Glutamatergic neuron (in vitro differentiated cells): ENCODE data around the gene LHX2. TPM values are rescaled to one million over a fixed set of nuclear protein-coding genes. Genes with fewer than 3 reads are reported as not detected.
A peak's percentile ranks its signal among the peaks of the same experiment; 100 is the strongest.

Experiments used
- DNase-seq: peaks from one replicate; pipeline ENCODE4 v3.0.0; 2022
- H3K27ac Mint-ChIP-seq: one replicate; pipeline ENCODE4 v1.8.0; 2020; ENCODE audit warnings: mild to moderate bottlenecking, mixed read lengths, inconsistent platforms; ENCODE audit not compliant: unreplicated experiment
- H3K27me3 Mint-ChIP-seq: one replicate; pipeline ENCODE4 v1.8.0; 2020; ENCODE audit warnings: mild to moderate bottlenecking, moderate library complexity, mixed read lengths, inconsistent platforms; ENCODE audit not compliant: unreplicated experiment
- H3K36me3 Mint-ChIP-seq: one replicate; pipeline ENCODE4 v1.8.0; 2020; ENCODE audit warnings: mild to moderate bottlenecking, mixed read lengths, inconsistent platforms; ENCODE audit not compliant: unreplicated experiment
- H3K4me1 Mint-ChIP-seq: one replicate; pipeline ENCODE4 v1.8.0; 2020; ENCODE audit warnings: mild to moderate bottlenecking, low read depth, mixed read lengths, inconsistent platforms; ENCODE audit not compliant: unreplicated experiment
- H3K4me3 Mint-ChIP-seq: one replicate; pipeline ENCODE4 v1.8.0; 2020; ENCODE audit warnings: mild to moderate bottlenecking, mixed read lengths, inconsistent platforms; ENCODE audit not compliant: unreplicated experiment
- H3K9me3 Mint-ChIP-seq: one replicate; pipeline ENCODE4 v1.8.0; 2020; ENCODE audit warnings: mild to moderate bottlenecking, moderate library complexity, mixed read lengths, inconsistent platforms; ENCODE audit not compliant: unreplicated experiment
- CTCF ChIP-seq: fragments of 200-600 bp; sonication (generic); IDR thresholded peaks from one replicate; pipeline ENCODE4 v1.5.0; 2021; ENCODE audit not compliant: partially characterized antibody, unreplicated experiment
- total RNA-seq: library from RNA; stranded (reverse); fragmentation: NEBNext Ultra II Directional; extraction: Animal tissue kit (Norgen Biotek cat#: 25700); gene quantifications from one replicate; pipeline ENCODE4 v1.2.1, GENCODE V29; 2021; ENCODE audit not compliant: unreplicated experiment

The LHX2 gene
- total RNA-seq, 1 donor from 2014 or later, result 6.7 TPM

GRCh38 chr9:124019771-124020519 lies 8.4 kb downstream of the LHX2 start:
- no peak for TF ChIP-seq CTCF
- Mint-ChIP-seq H3K4me3 (peak overlapping the region; percentile 20), H3K27ac (no peak overlapping the region), H3K4me1 (peaks cover 9% of the 10 kb centered on the region), H3K9me3 (peaks cover 6% of the 10 kb centered on the region), H3K36me3 (peaks cover 9% of the 10 kb centered on the region), H3K27me3 (peaks cover 38% of the 10 kb centered on the region)
- no peak for DNase-seq

GRCh38 chr9:124020520-124021384 lies 9.2 kb downstream of the LHX2 start:
- Mint-ChIP-seq H3K4me3 (no peak overlapping the region), H3K36me3 (peaks cover 9% of the 10 kb centered on the region), H3K9me3 (peaks cover 6% of the 10 kb centered on the region), H3K4me1 (peaks cover 9% of the 10 kb centered on the region), H3K27ac (no peak overlapping the region), H3K27me3 (peaks cover 34% of the 10 kb centered on the region)
- no peak for DNase-seq
- TF ChIP-seq CTCF, result no peak

- peaks cover 32% of the 10 kb centered on the region for H3K27me3 Mint-ChIP-seq
- TF ChIP-seq CTCF, result no peak
- peak overlapping the region; percentile 4 for H3K4me3 Mint-ChIP-seq
- DNase-seq, result no peak
- peaks cover 9% of the 10 kb centered on the region for H3K36me3 Mint-ChIP-seq
- peaks cover 7% of the 10 kb centered on the region for H3K4me1 Mint-ChIP-seq
- H3K27ac Mint-ChIP-seq, result no peak overlapping the region
- H3K9me3 Mint-ChIP-seq, result peaks cover 4% of the 10 kb centered on the region
These were observed 9.8 kb downstream of the LHX2 start for GRCh38 chr9:124021385-124021769.

GRCh38 chr9:124022201-124023121 lies 10.9 kb downstream of the LHX2 start:
- Mint-ChIP-seq H3K36me3 (peaks cover 9% of the 10 kb centered on the region), H3K4me1 (peaks cover 4% of the 10 kb centered on the region), H3K9me3 (no peaks in the 10 kb centered on the region), H3K27me3 (peaks cover 25% of the 10 kb centered on the region), H3K27ac (no peak overlapping the region), H3K4me3 (peak overlapping the region; percentile 55)
- peak; percentile 68 for DNase-seq
- no peak for TF ChIP-seq CTCF
